Inflammatory macrophage treated with lipopolysaccharide for 4 hours (primary cell): ENCODE data around the gene PLA2G1B.

Experiments used
- DNase-seq: peaks from one replicate; pipeline ENCODE4 v3.0.0-alpha.2; 2020

The PLA2G1B gene

GRCh38 chr12:120323772-120324171, 3.8 kb downstream of the PLA2G1B start:
- no peak for DNase-seq

GRCh38 chr12:120321382-120322202, 6.0 kb downstream of the PLA2G1B start:
- no peak for DNase-seq

- peak; percentile 100 for DNase-seq
Measured at GRCh38 chr12:120317224-120318105, 10.1 kb downstream of the PLA2G1B start.

- DNase-seq, result no peak
Measured at GRCh38 chr12:120316798-120317223, 10.8 kb downstream of the PLA2G1B start.

GRCh38 chr12:120314220-120314619, 13.4 kb downstream of the PLA2G1B start:
- DNase-seq, result no peak

GRCh38 chr12:120301962-120302815, 25.4 kb downstream of the PLA2G1B start, which contains the start of gene SIRT4:
TSS of gene SIRT4 (plus strand) at chr12:120302321. CDS start at chr12:120303562, 1,241 bp downstream.
- DNase-seq, result peak; percentile 95

- peak; percentile 96 for DNase-seq
Measured at GRCh38 chr12:120292661-120293531, 34.7 kb downstream of the PLA2G1B start, which contains the start of gene RNU4-1. TSS of gene RNU4-1 (minus strand) at chr12:120293237.

- no peak for DNase-seq
Measured at GRCh38 chr12:120292411-120292660, 35.2 kb downstream of the PLA2G1B start.

- DNase-seq, result peak; percentile 58
Measured at GRCh38 chr12:120290609-120291305, 36.8 kb downstream of the PLA2G1B start.

- no peak for DNase-seq
Measured at GRCh38 chr12:120287491-120287890, 40.1 kb downstream of the PLA2G1B start.

- DNase-seq, result no peak
Measured at GRCh38 chr12:120286768-120287490, 40.6 kb downstream of the PLA2G1B start.

- DNase-seq, result no peak
Measured at GRCh38 chr12:120284381-120284780, 43.2 kb downstream of the PLA2G1B start.

GRCh38 chr12:120283318-120283717, 44.3 kb downstream of the PLA2G1B start:
- DNase-seq, result no peak

- no peak for DNase-seq
Measured at GRCh38 chr12:120278137-120279069, 49.2 kb downstream of the PLA2G1B start.

GRCh38 chr12:120276734-120277133, 50.8 kb downstream of the PLA2G1B start:
- no peak for DNase-seq
